Measurements from ENCODE around the gene ECSIT.

- no peak for TF ChIP-seq HOXB13 (CRISPR knock-in tag; IDR thresholded peaks at IDR 0.05; ENCODE audit: low read depth)
- TF ChIP-seq JUNB (IDR thresholded peaks at IDR 0.05) = no peak
- TF ChIP-seq ESRRA (IDR thresholded peaks at IDR 0.05; ENCODE audit: borderline replicate concordance, low read length) = no peak
- TF ChIP-seq KDM5A (IDR thresholded peaks at IDR 0.05) = no peak
These were observed 15.0 kb downstream of the ECSIT start for GRCh38 chr19:11513946-11514345.
